IPS-NIHi7 (cell line): ENCODE data around the gene SYNDIG1.

ENCODE experiments used
- DNase-seq: peaks from one replicate; pipeline ENCODE4 v3.0.0; 2012; ENCODE audit warnings: mixed read lengths; ENCODE audit errors: extremely low spot score

The SYNDIG1 gene

GRCh38 chr20:24630486-24631172 is 161.2 kb downstream of the SYNDIG1 start:
- DNase-seq, result no peak

GRCh38 chr20:24631173-24631505 is 161.7 kb downstream of the SYNDIG1 start:
- DNase-seq, result no peak

GRCh38 chr20:24632581-24632980 is 163.2 kb downstream of the SYNDIG1 start:
- no peak for DNase-seq

GRCh38 chr20:24633026-24633425 is 163.6 kb downstream of the SYNDIG1 start:
- no peak for DNase-seq

- no peak for DNase-seq
These were observed 164.1 kb downstream of the SYNDIG1 start for GRCh38 chr20:24633521-24633920.

- peak; percentile 60 for DNase-seq
These were observed 165.4 kb downstream of the SYNDIG1 start for GRCh38 chr20:24634855-24635254.

- no peak for DNase-seq
These were observed 167.2 kb downstream of the SYNDIG1 start for GRCh38 chr20:24636626-24637025.

- DNase-seq, result no peak
These were observed 167.7 kb downstream of the SYNDIG1 start for GRCh38 chr20:24637087-24637486.

- DNase-seq, result no peak
These were observed 168.5 kb downstream of the SYNDIG1 start for GRCh38 chr20:24637941-24638340.

- no peak for DNase-seq
These were observed 169.4 kb downstream of the SYNDIG1 start for GRCh38 chr20:24638591-24639548.

- no peak for DNase-seq
These were observed 170.8 kb downstream of the SYNDIG1 start for GRCh38 chr20:24640276-24640675.

GRCh38 chr20:24640686-24641085 is 171.3 kb downstream of the SYNDIG1 start:
- DNase-seq, result no peak

GRCh38 chr20:24643731-24644626 is 174.6 kb downstream of the SYNDIG1 start:
- no peak for DNase-seq

GRCh38 chr20:24646321-24646720 is 176.9 kb downstream of the SYNDIG1 start:
- DNase-seq, result no peak

- DNase-seq, result no peak
These were observed 178.3 kb downstream of the SYNDIG1 start for GRCh38 chr20:24647713-24648112.

GRCh38 chr20:24648481-24648880 is 179.1 kb downstream of the SYNDIG1 start:
- no peak for DNase-seq

- DNase-seq, result no peak
These were observed 179.5 kb downstream of the SYNDIG1 start for GRCh38 chr20:24648919-24649318.

- no peak for DNase-seq
These were observed 180.5 kb downstream of the SYNDIG1 start for GRCh38 chr20:24649787-24650490.

- DNase-seq, result no peak
These were observed 181.9 kb downstream of the SYNDIG1 start for GRCh38 chr20:24651171-24651975.

GRCh38 chr20:24651976-24652345 is 182.5 kb downstream of the SYNDIG1 start:
- no peak for DNase-seq

- peak; percentile 20 for DNase-seq
These were observed 183.9 kb downstream of the SYNDIG1 start for GRCh38 chr20:24653306-24653705.
